Body of pancreas (tissue), 4 donors: ENCODE results near the gene MICU2. TPM values are rescaled to one million over a fixed set of nuclear protein-coding genes. Genes with fewer than 3 reads are reported as not detected.
A peak's percentile ranks its signal among the peaks of the same experiment; 100 is the strongest.

ENCODE experiments used
- ATAC-seq: fragments of 150-250 bp; one replicate; pipeline ENCODE4 v1.9.1; 2016
- DNase-seq, 4 donors: peaks; one replicate each; pipeline ENCODE4 v3.0.0-alpha.2; 2019
- H3K27ac ChIP-seq, 4 donors: fragments of 200-600 bp; sonication (generic); 1 replicate in 3 of 4; 2 replicates in 1 of 4; pipeline versions ENCODE4 v1.5.1 to v1.6.1; 2016 to 2019; ENCODE audit warnings: mild to moderate bottlenecking in 1 of 4, mixed read lengths in 1 of 4, moderate library complexity in 1 of 4
- H3K27me3 ChIP-seq, 2 donors: fragments of 200-600 bp; sonication (generic); one replicate each; pipeline ENCODE4 v1.6.0; 2016; ENCODE audit warnings: mild to moderate bottlenecking in 1 of 2
- H3K36me3 ChIP-seq, 2 donors: fragments of 200-600 bp; sonication (generic); replicated peaks in 1 of 2; 2 replicates each; pipeline ENCODE4 v1.5.1; 2016; ENCODE audit warnings: low read depth in 2 of 2; ENCODE audit not compliant: insufficient read depth in 1 of 2
- H3K4me1 ChIP-seq: fragments of 200-600 bp; sonication (generic); one replicate; pipeline ENCODE4 v1.6.0; 2016
- H3K4me3 ChIP-seq, 2 donors: fragments of 200-600 bp; sonication (generic); 1 replicate in 1 of 2; 2 replicates in 1 of 2; pipeline ENCODE4 v1.5.1; 2016 to 2019
- H3K9me3 ChIP-seq, 3 donors: fragments of 200-600 bp; sonication (generic); 1 replicate in 2 of 3; 2 replicates in 1 of 3; pipeline ENCODE4 v1.5.1; 2016
- CTCF ChIP-seq, 7 experiments: fragments of 450-650 bp in 4 of 7; fragments of 200-600 bp in 3 of 7; sonication (generic) in 3 of 7; IDR thresholded peaks; one replicate each; pipeline ENCODE4 v1.5.1; 2016 to 2019; ENCODE audit warnings: antibody characterized with exemption in 7 of 7
- POLR2A ChIP-seq, 3 donors: fragments of 450-650 bp; IDR thresholded peaks; one replicate each; pipeline ENCODE4 v1.6.1; 2016; ENCODE audit warnings: antibody characterized with exemption in 3 of 3, mild to moderate bottlenecking in 2 of 3
- WGBS, 2 donors: methylation state at CpG; one replicate each; pipeline ENCODE4 v1.1.5; 2017; 5-methylcytosine and 5-hydroxymethylcytosine counted together
- intact Hi-C: fragments of 100-400 bp; cut with DNase I; formaldehyde crosslinking; loops from one replicate; pipeline ENCODE4 v1.15.1; 2023
- total RNA-seq, 2 donors: library from RNA; depleted of rRNA; stranded (reverse); fragments of >200 nt; gene quantifications; one replicate each; pipeline ENCODE4 v1.1.0, GENCODE V29; 2016

The MICU2 gene
- total RNA-seq, 2 donors from 2014 or later: 31.6 to 62.6 TPM

GRCh38 chr13:21541271-21541670 is 62.7 kb downstream of the MICU2 start:
- ATAC-seq: peak; percentile 47
- no peak for TF ChIP-seq POLR2A (IDR thresholded peaks at IDR 0.05)
- TF ChIP-seq CTCF (IDR thresholded peaks at IDR 0.05): no peak
- Histone ChIP-seq H3K36me3 (no peaks in the 10 kb centered on the region), H3K27me3 (no peaks in the 10 kb centered on the region), H3K4me1 (peaks cover 17% of the 10 kb centered on the region), H3K4me3 (no peak overlapping the region), H3K9me3 (no peaks in the 10 kb centered on the region), H3K27ac (peak overlapping the region in 1 of 4 donors; percentile 42)
- intact Hi-C loops: no loop called here
- no peak for DNase-seq

- Histone ChIP-seq H3K4me1 (peaks cover 17% of the 10 kb centered on the region), H3K27ac (no peak overlapping the region), H3K9me3 (no peaks in the 10 kb centered on the region), H3K4me3 (no peak overlapping the region), H3K36me3 (no peaks in the 10 kb centered on the region), H3K27me3 (no peaks in the 10 kb centered on the region)
- ATAC-seq (no peak), DNase-seq (no peak)
- no peak for TF ChIP-seq CTCF (IDR thresholded peaks at IDR 0.05)
- no peak for TF ChIP-seq POLR2A (IDR thresholded peaks at IDR 0.05)
- intact Hi-C loops: no loop called here
Measured at GRCh38 chr13:21539687-21540086, 64.3 kb downstream of the MICU2 start.

- intact Hi-C loops: no loop called here
- WGBS, 2 donors: 95% methylated on average over 1 of the region's 1 CpG
- Histone ChIP-seq H3K4me1 (peaks cover 17% of the 10 kb centered on the region), H3K27me3 (no peaks in the 10 kb centered on the region), H3K9me3 (no peaks in the 10 kb centered on the region), H3K27ac (no peak overlapping the region), H3K4me3 (no peak overlapping the region), H3K36me3 (no peaks in the 10 kb centered on the region)
- DNase-seq (no peak), ATAC-seq (no peak)
- no peak for TF ChIP-seq CTCF (IDR thresholded peaks at IDR 0.05)
- no peak for TF ChIP-seq POLR2A (IDR thresholded peaks at IDR 0.05)
Measured at GRCh38 chr13:21538753-21539152, 65.2 kb downstream of the MICU2 start.

- Histone ChIP-seq H3K27me3 (no peaks in the 10 kb centered on the region), H3K4me3 (no peak overlapping the region), H3K9me3 (no peaks in the 10 kb centered on the region), H3K4me1 (peaks cover 17% of the 10 kb centered on the region), H3K27ac (no peak overlapping the region), H3K36me3 (no peaks in the 10 kb centered on the region)
- TF ChIP-seq POLR2A (IDR thresholded peaks at IDR 0.05) (no peak), CTCF (IDR thresholded peaks at IDR 0.05) (no peak)
- ATAC-seq (no peak), DNase-seq (no peak)
- intact Hi-C loops: no loop called here
- WGBS, 2 donors: 95 to 99% methylated on average over 4 of the region's 4 CpGs
Measured at GRCh38 chr13:21538280-21538679, 65.7 kb downstream of the MICU2 start.

- 93 to 98% methylated on average over 1 of the region's 1 CpG for WGBS, 2 donors
- Histone ChIP-seq H3K4me1 (peaks cover 12% of the 10 kb centered on the region), H3K27ac (no peak overlapping the region), H3K4me3 (no peak overlapping the region), H3K27me3 (no peaks in the 10 kb centered on the region), H3K36me3 (no peaks in the 10 kb centered on the region), H3K9me3 (no peaks in the 10 kb centered on the region)
- DNase-seq (no peak), ATAC-seq (no peak)
- intact Hi-C loops: no loop called here
- TF ChIP-seq POLR2A (IDR thresholded peaks at IDR 0.05) (no peak), CTCF (IDR thresholded peaks at IDR 0.05) (no peak)
Measured at GRCh38 chr13:21537105-21537504, 66.9 kb downstream of the MICU2 start.
